ENCODE data around the gene FHOD3. TPM values are rescaled to one million over a fixed set of nuclear protein-coding genes. Genes with fewer than 3 reads are reported as not detected.
A peak's percentile ranks its signal among the peaks of the same experiment; 100 is the strongest.

The FHOD3 gene
- total RNA-seq, 1 donor from 2014 or later = 5.6 TPM

DNA sequence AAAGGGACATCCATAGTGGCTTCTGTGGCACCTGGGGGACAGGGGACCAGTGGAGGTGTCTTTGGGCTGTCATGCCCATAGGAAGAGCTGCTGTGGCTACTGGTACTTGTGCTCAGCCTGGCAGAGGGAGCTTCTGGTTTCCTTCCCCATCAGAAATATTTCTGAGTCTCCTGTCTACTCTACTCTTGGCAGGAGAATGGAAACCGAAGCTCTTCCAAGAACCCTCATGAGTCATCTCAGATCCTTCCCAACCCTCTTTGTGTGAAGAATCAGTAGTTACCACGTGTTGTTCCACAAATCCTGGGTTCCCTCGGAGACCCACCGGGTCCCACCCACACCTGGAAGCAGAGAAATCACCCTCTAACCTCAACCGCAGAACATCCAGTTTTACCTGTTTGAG, 234.9 kb downstream of the FHOD3 start:
- H3K9me3 ChIP-seq = no peaks in the 10 kb centered on the region
- no peak overlapping the region for H3K27ac ChIP-seq
- H3K4me3 ChIP-seq = no peak overlapping the region
- peak in 1 of 2 donors; percentile 77 for DNase-seq (ENCODE audit: extremely low spot score in 2 of 2)
- TF ChIP-seq POLR2AphosphoS5 (IDR thresholded peaks at IDR 0.05; ENCODE audit: insufficient read depth in 1 of 2, low read depth in 1 of 2) = peak in 1 of 2 donors; percentile 34
- TF ChIP-seq, protein P1, sequence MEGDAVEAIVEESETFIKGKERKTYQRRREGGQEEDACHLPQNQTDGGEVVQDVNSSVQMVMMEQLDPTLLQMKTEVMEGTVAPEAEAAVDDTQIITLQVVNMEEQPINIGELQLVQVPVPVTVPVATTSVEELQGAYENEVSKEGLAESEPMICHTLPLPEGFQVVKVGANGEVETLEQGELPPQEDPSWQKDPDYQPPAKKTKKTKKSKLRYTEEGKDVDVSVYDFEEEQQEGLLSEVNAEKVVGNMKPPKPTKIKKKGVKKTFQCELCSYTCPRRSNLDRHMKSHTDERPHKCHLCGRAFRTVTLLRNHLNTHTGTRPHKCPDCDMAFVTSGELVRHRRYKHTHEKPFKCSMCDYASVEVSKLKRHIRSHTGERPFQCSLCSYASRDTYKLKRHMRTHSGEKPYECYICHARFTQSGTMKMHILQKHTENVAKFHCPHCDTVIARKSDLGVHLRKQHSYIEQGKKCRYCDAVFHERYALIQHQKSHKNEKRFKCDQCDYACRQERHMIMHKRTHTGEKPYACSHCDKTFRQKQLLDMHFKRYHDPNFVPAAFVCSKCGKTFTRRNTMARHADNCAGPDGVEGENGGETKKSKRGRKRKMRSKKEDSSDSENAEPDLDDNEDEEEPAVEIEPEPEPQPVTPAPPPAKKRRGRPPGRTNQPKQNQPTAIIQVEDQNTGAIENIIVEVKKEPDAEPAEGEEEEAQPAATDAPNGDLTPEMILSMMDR (IDR thresholded peaks at IDR 0.05) = no peak
- TF ChIP-seq POLR2A (IDR thresholded peaks at IDR 0.05) = no peak
- no peaks in the 10 kb centered on the region for H3K4me1 ChIP-seq
- no peaks in the 10 kb centered on the region for H3K27me3 ChIP-seq
- intact Hi-C loops (cut with DNase I) = no loop called here
- H3K36me3 ChIP-seq = no peaks in the 10 kb centered on the region

DNA sequence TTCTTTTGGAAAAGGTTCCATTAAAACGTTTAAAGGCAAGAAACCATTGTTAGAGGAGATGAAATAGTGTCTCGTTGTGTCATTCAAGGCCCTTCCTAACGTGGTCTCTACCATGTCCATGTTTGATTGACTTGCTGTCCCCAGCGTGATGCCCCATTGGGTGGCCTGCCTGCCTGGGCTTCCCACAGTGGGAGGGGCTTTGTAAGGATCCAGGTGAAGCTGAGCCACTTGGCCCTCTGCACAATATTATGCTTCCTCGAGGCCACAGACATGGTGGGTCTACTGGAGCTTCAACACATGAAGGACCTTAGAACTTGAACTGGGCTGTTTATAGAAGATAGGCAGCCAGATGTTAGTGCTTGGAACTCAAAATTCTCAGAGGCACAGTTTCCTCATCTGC, 235.3 kb downstream of the FHOD3 start:
- no peaks in the 10 kb centered on the region for H3K4me1 ChIP-seq
- H3K9me3 ChIP-seq = no peaks in the 10 kb centered on the region
- DNase-seq (ENCODE audit: extremely low spot score in 2 of 2) = peak; percentile 52 to 64
- no peaks in the 10 kb centered on the region for H3K36me3 ChIP-seq
- intact Hi-C loops (cut with DNase I) = no loop called here
- H3K27ac ChIP-seq = no peak overlapping the region
- no peaks in the 10 kb centered on the region for H3K27me3 ChIP-seq
- no peak for TF ChIP-seq POLR2AphosphoS5 (IDR thresholded peaks at IDR 0.05; ENCODE audit: insufficient read depth in 1 of 2, low read depth in 1 of 2)
- TF ChIP-seq POLR2A (IDR thresholded peaks at IDR 0.05) = no peak
- TF ChIP-seq, protein P1 (IDR thresholded peaks at IDR 0.05) = no peak
- no peak overlapping the region for H3K4me3 ChIP-seq

DNA sequence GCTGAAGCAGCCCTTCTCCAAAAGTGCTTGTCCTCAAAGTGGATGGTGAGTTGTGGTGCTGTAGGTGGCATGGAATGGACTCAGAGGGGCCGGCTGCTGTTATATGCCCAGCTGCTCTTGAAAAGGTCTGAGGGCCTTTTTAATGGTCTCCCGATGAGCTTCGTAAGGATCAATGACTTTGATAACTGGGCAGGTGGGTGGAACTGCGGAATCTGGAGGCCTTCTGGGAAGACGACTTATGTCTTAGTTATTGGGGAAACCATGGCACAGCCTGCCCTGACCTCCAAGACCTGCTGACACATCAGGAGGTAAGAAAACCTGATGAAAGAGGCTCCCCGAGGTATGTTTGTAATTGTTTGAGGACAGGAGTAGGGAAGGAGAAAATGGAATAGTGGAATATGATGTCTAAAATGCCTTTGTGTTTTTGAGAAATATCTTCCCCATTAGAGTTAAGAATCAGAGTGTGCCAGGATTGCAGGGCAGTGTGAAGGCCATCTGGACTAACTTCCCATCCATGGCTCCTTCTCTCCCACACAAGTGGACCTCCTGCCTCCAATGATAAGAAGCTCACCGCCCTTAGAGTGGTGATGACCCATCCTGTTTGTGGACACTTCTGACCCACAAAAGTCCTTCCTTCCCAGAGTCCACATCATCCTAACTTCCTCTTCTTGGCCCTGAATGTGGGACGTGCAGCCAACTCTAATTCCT, 236.1 kb downstream of the FHOD3 start:
- H3K4me1 ChIP-seq = no peaks in the 10 kb centered on the region
- H3K36me3 ChIP-seq = no peaks in the 10 kb centered on the region
- peak; percentile 55 to 64 for DNase-seq (ENCODE audit: extremely low spot score in 2 of 2)
- no peak overlapping the region for H3K4me3 ChIP-seq
- H3K27me3 ChIP-seq = no peaks in the 10 kb centered on the region
- H3K9me3 ChIP-seq = no peaks in the 10 kb centered on the region
- TF ChIP-seq POLR2A (IDR thresholded peaks at IDR 0.05) (no peak), POLR2AphosphoS5 (IDR thresholded peaks at IDR 0.05; ENCODE audit: insufficient read depth in 1 of 2, low read depth in 1 of 2) (no peak)
- TF ChIP-seq, protein P1 (IDR thresholded peaks at IDR 0.05) = no peak
- no peak overlapping the region for H3K27ac ChIP-seq
- intact Hi-C loops (cut with DNase I) = no loop called here

DNA sequence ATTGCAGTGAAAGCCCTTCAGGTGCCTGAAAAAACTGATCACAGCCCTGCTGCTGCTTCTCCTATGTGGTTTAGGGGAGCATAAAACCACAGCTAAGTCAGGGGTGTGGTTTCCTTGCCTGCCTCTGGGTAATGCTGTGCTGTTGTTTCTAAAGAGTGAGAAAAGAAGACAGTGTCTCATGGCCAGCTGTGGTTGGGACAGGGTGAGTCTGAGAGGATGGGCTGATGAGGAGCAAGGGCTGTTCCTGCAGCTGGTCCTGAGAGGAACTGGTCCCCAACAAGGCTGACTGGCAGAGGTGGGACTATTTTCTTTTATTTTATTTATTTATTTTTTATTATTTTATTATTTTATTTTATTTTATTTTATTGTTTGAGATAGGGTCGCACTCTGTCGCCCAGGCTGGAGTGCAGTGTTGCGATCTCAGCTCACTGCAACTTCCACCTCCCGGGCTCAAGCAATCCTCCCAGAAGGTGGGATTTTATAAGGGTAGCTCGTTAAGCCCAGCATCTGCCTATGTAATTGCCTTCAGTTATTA, 236.7 kb downstream of the FHOD3 start:
- H3K27ac ChIP-seq = no peak overlapping the region
- intact Hi-C loops (cut with DNase I) = no loop called here

More for the DNA sequence above, 236.7 kb downstream of the FHOD3 start:
- Histone ChIP-seq H3K27me3 (no peaks in the 10 kb centered on the region), H3K9me3 (no peaks in the 10 kb centered on the region), H3K4me1 (no peaks in the 10 kb centered on the region), H3K4me3 (no peak overlapping the region), H3K36me3 (no peaks in the 10 kb centered on the region)
- peak in 1 of 2 donors; percentile 79 for DNase-seq (ENCODE audit: extremely low spot score in 2 of 2)
- TF ChIP-seq, protein P1 (IDR thresholded peaks at IDR 0.05) = no peak
- TF ChIP-seq POLR2A (IDR thresholded peaks at IDR 0.05) (no peak), POLR2AphosphoS5 (IDR thresholded peaks at IDR 0.05; ENCODE audit: insufficient read depth in 1 of 2, low read depth in 1 of 2) (no peak)
